IPS-11a (cell line): Measurements from ENCODE around the gene TMEM167B.
"Not testable (repeated sequence)": the region's sequence is repeated elsewhere in the genome, so short reads cannot be mapped to it uniquely, and the experiment has no call there.

ENCODE experiments used
- H3K4me3 ChIP-seq: one replicate; pipeline ENCODE4 v1.5.1; 2013; ENCODE audit warnings: low read depth, low read length, control low read depth

The TMEM167B gene

DNA sequence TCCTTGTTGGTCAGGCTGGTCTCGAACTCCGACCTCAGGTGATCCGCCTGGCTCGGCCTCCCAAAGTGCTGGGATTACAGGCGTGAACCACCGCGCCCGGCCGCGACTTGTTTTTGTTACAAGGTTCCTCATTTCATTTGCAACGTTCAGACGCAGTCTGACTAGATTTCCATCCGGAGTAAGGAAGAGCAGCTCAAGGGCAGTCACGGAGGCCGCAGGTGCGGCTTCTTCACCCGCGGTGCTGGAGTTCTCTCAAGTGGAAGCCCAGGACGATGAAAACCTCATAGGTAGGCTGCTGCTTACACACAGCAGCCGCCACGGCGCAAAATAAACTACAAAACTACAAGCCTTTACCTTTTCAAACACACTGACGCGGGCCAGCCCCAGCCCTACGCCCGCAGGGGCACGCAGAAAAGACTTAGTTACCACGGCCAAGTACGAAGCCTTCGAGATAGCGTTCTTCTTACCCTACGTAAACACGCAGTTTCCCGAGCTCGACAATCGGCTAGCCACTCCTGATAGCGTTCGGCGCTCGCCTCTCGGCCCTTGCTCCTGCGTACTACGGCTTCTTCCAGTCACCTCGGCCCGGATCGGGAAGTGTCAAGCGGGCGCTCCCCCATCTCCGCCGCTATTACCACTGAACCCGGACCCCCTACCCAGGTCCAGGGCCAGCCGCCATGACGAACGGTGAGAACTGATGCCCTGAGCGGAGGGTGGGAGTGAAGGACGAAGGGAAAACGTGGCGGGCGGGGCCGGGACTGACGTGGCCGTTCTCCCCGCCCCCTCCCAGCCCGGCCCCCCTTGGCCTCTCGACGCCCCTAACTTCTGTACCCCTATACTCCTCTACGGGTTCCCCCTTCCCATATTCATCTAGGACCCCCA is at the start of gene TMEM167B:
TMEM167B (plus strand) TSS at position 569 of the 882 bp plus-strand sequence; CDS start at position 678, 109 bp downstream.
- peak within 1 kb of the TSS; percentile 92 for H3K4me3 ChIP-seq

DNA sequence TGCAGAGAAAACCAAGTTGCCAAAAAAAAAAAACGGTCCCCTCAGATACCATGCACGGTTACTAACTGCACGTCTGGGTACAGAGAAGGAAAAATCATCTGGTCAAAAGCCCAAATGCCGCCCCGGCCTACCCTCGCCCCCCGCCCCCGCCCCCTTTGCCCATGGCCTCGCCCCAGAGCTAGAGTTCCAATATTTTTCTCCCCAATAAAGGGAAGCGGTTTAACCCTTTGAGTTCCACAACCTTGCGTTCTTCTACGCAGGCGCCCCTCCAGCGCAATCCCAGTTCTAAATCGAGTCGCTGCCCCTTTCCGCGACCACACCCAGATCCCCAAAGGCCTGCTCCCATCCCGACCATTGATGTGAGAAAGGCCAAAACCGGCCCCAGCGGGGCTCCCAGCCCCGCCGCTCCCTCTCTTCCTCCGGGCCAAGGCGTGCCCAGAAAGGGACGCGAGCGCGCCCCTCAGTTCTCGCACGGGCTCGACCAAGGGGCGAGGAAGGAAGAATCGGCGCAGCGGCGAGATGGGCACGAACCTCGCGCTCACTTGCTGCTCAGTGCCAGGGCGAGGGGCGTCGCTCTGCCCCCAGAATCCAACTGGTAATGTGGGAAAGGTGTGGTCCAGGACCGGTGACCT is 49.5 kb upstream of the TMEM167B start:
- H3K4me3 ChIP-seq, result peak overlapping the region; percentile 86

DNA sequence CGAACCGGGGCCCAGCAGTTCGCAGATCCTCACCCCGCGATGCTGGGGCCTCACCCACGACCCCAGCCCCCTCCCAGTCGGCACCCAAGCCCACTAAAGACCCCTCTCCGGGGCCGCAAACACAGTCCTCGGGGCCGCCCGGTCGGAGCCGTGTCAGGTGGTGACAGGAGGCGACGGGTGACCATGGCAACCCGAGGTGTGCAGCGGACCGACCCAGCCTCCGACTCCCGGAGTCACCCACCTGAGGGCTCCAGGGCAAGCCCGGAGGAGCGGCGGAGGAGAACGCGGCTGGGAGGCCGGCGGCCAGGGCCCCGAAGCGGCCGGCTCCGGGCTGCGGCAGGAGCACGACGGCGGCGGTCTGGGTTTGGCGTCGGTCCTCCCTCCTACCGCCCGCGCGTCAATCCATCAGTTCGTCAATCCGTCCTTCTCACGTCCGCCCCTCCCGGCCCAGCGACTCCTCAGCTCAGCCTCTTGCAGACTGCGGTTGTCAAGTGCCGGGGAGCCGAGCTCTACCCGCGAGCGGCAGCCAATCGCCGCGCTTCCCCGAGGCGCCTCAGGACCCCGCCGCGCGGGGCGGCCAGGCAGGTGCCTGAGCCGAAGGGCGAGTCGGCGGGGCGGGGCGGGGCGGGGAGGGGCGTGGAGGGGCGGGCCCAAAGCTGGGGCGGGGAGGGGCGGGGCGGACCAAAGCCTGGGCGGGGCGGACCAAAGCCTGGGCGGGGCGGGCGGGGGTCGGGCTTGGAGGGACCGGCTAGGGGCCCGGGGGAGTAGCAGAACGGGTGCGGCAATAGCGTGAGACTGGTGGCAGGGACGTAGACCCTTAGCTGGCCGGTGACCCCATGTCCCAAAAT is 48.7 kb upstream of the TMEM167B start, which contains the start of gene WDR47:
WDR47 (minus strand) TSS at position 482 of the 848 bp plus-strand sequence. CDS start 18,590 bp downstream, outside the sequence.
- H3K4me3 ChIP-seq, result peak within 1 kb of the TSS; percentile 86

DNA sequence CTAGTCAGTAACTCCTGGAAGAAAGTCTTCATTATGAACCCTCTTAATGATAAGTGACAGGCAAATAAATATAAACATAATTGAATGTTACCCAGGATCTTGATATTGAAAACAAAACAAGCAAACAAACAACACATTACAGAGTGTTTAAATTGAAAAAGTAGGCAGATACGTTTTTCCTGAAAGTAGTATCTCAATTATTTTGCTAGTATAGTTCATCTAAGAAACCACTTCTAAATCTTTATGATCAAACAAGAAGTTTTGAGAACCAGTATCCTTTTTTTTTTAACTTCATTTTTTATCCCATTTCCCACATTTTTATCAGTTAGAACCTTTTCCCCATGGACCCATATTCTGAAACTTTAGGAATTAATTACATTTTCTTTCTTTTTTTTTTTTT is 45.0 kb upstream of the TMEM167B start:
- H3K4me3 ChIP-seq, result no peak overlapping the region

DNA sequence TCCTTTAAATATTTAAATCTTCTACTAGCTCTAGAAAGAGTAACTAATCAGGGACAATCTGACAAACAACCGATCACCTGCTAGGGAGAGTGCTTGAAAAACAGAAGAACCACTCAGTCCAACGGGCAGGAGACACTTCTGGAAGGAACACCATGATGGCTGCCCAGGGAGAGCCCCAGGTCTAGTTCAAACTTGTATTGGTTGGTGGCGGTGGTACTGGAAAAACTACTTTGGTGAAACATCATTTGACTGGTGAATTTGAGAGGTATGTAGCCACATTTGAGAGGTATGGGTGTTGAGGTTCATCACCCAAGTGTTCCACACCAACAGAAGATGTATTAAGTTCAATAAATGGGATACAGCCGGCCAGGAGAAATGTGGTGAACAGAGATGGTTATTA is 43.9 kb upstream of the TMEM167B start:
- no peak overlapping the region for H3K4me3 ChIP-seq

DNA sequence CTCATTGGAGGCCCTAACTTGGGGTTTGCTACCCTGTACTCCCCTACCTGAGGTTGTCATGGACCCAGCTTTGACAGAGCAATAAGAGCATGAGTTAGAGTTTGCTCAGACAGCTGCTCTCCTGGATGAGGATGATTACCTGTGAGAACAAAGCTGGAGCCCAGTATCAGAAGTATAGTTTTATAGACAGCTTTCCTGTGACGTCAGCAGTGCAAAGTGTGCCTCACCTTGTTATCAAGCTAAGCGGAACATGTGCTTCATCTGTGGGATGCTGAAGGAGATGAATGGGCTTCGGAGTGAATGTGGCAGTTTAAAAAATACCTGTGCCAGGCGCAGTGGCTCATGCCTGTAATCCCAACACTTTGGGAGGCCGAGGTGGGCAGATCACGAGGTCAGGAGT is 43.2 kb upstream of the TMEM167B start:
- no peak overlapping the region for H3K4me3 ChIP-seq

DNA sequence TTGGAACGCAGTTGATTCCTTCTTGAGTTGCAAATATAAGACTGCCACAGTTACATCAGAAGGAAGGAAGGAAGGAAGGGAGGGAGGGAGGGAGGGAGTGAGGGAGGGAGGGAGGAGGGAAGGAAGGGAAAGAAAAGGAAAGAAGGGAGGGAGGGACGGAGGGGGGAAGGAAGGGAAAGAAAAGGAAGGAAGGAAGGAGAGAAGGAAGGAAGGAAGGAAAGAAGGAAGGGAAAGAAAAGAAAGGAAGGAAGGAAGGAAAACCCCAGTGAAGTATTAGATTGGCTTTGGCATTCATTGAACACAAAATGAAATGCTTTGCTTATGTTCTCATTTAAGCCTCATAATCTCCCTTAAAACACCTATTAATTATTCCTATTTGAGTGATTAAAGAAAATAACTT is 42.2 kb upstream of the TMEM167B start:
- H3K4me3 ChIP-seq, result no peak overlapping the region

DNA sequence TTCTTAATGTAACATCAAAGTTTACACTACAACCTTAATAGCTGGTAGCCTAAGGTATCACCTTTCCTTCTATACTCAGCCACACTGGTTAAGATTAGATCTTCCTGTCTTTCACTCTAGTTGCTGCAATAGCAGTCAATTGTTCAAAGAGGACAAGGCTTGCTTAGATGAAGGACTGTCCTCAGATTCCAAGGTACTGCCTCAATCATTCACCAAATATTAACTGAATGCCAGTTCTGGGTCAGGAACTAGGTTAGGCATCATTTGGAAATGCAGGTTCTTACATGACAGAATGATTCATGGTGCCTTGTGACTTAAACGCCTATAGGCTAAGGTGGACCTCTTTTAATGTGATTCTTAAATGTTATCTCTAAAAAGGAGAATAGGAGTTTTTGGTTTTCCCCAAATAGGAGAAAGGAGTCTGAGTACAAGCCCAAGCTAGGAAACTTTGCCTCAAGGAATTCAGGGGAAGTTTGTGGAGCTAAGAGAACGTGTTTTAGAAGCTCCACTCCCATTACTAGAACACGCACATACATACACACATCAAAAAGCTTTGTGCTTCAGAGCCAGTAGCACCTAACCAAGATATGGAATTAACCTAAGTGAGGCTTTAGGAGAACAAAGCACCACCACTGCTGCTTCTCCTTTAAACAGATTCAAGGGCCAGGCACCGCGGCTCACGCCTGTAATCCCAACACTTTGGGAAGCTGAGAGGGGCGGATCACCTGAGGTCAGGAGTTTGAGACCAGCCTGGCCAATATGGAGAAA is 40.2 kb upstream of the TMEM167B start:
- no peak overlapping the region for H3K4me3 ChIP-seq

DNA sequence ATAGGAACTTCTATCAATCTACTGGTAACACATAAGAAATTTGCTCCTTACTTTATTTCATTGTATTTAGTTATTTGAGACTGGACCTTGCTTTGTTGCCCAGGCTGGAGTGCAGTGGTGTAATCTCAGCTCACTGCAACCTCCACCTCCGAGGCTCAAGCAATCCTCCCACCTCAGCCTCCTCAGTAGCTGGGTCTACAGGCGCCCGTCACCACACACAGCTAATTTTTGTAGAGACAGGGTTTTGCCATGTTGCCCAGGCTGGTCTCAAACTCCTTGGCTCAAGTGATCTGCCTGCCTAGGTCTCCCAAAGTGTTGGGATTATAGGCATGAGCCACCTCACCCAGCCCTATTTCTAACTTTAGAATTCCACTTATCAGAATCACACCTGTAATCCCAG is 38.4 kb upstream of the TMEM167B start:
- H3K4me3 ChIP-seq, result not testable (repeated sequence)

DNA sequence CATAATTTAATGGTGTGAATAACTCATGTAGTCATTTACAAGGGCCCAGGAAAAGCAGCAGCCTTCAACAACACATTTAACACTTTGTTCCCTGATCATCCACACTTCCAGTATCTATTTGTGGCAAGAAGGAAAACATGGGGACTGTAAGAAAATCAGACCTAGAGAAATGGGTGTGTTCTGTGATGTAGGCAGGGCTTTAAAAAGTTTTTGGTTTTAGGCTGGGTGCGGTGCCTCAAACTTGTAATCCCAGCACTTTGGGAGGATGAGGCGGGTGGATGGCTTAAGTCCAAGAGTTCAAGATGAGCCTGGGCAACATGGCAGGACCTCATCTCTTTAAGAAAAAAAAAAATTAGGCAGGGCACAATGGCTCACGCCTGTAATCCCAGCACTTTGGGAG is 34.5 kb upstream of the TMEM167B start:
- no peak overlapping the region for H3K4me3 ChIP-seq

DNA sequence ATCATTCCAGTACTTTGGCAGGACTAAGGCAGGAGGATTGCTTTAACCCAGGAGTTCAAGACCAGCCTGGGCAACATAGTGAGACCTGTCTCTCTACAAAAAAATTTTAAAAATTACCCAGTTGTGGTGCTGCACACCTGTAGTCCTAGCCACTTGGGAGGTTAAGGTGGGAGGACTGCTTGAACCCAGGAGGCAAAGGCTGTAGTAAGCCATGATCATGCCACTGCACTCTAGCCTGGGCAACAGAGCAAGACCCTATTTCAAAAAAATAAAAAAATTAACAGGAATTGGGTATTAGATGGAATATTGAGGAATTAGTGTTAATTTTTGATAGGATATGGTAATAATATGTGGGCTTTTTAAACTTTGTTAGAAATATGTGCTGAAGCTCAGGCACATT is 31.5 kb upstream of the TMEM167B start:
- no peak overlapping the region for H3K4me3 ChIP-seq

DNA sequence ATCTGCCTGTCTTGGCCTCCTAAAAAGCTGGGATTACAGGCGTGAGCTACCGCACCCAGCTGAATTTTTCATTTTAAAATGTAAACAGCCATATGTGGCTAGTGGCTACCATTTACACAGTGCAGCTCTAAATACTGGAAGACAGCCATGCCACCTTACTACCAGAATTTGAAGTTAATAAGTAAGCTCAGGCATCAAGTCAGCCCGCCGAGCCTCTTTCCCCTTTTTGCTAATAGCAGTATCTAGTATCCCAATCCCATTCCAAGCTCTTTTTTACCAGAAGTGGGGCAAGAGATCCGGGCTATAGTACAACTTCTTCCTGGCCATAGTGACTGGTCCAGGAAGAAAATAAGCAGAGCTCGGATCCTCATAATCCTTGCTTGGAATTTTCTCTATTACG is 29.9 kb upstream of the TMEM167B start:
- H3K4me3 ChIP-seq, result no peak overlapping the region

DNA sequence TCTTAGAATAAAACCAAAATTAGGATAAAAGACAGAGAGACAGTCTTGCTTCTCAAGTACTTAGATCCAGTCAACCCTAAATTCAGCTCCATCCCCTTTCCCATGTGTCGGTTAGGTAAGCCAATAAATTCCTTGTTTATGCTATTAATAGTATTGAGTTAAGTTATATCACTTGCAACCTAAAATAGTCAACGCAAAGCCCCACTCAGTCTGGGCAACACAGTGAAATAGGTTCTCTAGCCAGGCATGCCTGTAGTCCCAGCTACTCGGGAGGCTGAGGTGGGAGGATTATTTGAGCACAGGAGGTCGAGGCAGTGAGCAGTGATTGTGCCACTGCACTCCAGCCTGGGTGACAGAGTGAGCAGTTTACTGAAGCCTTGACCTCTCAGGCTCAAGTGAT is 29.4 kb upstream of the TMEM167B start:
- no peak overlapping the region for H3K4me3 ChIP-seq

DNA sequence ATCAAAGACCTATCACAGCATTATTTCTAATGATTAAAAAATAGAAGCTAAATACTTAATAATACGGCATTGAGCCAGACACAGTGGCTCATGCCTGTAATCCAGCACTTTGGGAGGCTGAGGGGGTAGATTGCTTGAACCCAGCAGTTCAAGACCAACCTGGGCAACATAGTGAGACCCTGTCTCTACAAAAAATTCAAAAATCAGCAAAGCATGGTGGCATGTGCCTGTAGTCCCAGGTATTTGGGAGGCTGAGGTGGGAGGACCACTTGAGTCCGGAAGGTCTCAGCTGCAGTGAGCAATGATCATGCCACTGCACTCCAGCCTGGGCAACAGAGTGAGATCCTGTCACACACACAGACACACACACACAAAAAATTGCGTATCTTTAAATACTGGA is 25.4 kb upstream of the TMEM167B start:
- no peak overlapping the region for H3K4me3 ChIP-seq

DNA sequence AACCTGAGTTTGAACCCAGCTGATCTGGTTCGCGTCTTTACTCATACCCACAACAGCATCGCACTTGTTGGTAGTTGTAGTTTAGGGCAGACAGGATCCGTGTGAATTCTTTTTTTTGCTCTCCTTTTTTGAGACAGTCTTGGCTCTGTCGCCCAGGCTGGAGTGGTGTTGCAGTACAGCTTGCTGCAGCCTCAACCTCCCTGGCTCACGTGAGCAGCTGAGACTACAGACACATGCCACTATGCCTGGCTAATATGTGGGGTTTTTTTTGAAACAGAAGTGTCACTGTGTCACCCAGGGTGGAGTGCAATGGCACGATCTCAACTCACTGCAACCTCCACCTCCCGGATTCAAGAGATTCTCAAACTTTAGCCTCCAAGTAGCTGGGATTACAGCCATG is 22.7 kb upstream of the TMEM167B start:
- no peak overlapping the region for H3K4me3 ChIP-seq

DNA sequence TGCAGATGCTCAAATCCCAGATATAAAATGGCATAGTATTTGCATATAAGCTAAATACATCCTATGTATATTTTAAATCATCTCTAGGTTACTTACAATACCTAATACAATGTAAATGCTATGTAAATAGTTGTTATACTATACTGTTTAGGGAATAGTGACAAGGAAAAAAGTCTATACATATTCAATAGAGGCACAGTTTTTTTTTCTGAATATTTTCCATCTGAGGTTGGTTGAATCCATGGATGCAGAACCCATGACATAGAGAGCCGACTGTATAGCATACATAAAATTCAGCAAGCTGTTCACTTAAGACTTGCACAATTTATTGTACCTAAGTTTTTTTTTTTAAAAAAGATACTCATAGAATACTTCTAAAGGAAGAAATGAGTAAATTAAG is 21.3 kb upstream of the TMEM167B start:
- H3K4me3 ChIP-seq, result no peak overlapping the region

DNA sequence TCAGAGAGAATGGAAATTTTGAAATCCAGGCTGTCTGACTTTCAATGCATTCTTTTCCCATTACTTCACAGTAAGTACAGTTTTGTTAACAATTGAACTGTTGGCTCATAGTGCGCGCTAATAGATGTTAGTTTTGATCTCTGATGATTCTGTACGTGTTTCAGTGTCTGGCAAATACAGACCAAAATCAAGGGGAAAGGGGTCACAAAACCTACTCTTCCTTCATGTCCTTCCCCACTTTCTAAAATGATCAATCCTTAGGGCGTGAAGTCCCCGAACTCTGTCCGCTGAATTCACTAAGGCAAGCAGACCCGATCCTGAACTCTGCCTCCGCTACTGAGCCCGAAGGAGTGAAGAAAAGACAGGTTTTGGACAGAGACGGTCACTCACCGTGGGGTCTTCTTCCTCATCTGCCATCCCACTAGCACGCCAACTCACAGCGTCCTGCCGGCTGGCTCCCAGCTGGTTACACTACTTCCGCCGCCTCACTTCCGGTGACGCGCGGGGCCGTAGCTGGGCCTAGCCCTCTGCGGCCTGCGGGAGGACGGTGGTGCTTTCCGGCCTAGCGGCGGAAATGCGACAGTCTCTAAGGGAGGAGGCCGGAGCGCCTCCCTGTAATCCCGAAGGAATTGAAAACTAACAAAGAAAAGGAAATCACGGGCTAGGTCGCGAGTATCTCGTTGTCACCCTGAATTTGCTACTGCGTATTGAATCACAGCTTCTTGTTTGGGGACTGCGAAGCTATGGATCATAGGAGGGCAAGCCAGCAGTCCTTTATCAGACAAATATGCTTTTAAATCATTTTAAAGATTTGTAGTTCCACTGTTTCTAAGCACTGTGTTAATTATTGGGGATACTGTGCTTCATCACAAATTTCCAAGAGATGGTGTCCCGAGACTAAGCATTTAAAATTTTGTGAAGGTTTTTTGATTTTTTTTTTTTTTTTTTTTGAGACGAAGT is 14.8 kb upstream of the TMEM167B start, which contains the start of gene TAF13:
TAF13 (minus strand) TSS at position 473 of the 960 bp plus-strand sequence; CDS start at position 417, 56 bp downstream.
- H3K4me3 ChIP-seq, result peak within 1 kb of the TSS; percentile 99

DNA sequence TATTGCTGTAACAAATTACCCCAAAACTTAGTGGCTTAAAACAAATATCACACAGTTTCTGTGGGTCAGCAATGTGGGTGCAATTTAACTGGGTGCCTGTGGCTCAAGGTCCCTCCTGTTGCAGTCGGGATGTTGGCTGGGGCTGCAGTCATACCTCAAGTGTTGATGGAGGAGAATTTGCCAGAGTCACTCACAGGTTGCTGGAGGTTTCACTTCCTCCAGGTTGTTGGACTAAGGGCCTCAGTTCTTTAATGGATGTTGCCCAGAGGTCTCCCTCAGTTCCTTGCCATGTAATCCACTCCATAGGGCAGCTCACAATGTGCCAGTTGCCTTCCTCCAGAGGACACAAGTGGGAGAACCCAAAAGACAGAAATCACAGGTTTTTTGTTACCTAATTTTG is 12.2 kb upstream of the TMEM167B start:
- H3K4me3 ChIP-seq, result no peak overlapping the region

DNA sequence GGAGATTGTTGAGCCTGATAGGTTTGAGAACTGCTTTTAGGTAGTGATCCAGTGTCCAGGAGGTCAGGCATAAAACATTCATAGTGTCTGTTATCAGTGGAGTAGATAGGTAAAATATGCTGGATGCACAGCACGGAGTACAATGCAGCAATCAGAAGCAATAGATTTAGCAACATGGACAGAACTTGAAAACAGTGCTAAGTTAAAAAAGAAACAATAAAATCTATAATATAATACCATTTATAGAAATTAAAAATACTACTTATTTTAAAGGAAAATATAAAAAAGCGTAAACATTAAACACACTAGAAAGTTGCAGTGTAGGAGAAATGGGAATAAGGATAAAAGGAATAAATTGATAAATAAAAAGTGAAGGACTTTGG is 11.3 kb upstream of the TMEM167B start:
- H3K4me3 ChIP-seq, result no peak overlapping the region
